Left ventricle myocardium inferior (tissue), 1 donor: Measurements from ENCODE around the gene XKR7. TPM values are rescaled to one million over a fixed set of nuclear protein-coding genes. Genes with fewer than 3 reads are reported as not detected.

ENCODE experiments used
- DNase-seq: peaks from one replicate; pipeline ENCODE4 v3.0.0-alpha.2; 2020
- H3K27ac ChIP-seq: fragments of 200-600 bp; replicated peaks from 2 replicates; pipeline ENCODE4 v1.8.0; 2021
- H3K27me3 ChIP-seq: fragments of 200-600 bp; 2 replicates; pipeline ENCODE4 v1.8.0; 2021; ENCODE audit warnings: low read depth
- H3K36me3 ChIP-seq: fragments of 200-600 bp; 2 replicates; pipeline ENCODE4 v1.8.0; 2021
- H3K4me1 ChIP-seq: fragments of 200-600 bp; 2 replicates; pipeline ENCODE4 v1.8.0; 2021
- H3K4me3 ChIP-seq: fragments of 200-600 bp; 2 replicates; pipeline ENCODE4 v1.8.0; 2021; ENCODE audit warnings: mild to moderate bottlenecking, moderate library complexity
- H3K9me3 ChIP-seq: fragments of 200-600 bp; replicated peaks from 2 replicates; pipeline ENCODE4 v1.8.0; 2021
- CTCF ChIP-seq: fragments of 200-600 bp; IDR thresholded peaks from 2 replicates; pipeline ENCODE4 v1.8.0; 2021; ENCODE audit warnings: antibody characterized with exemption, mild to moderate bottlenecking, borderline replicate concordance
- intact Hi-C: fragments of 100-400 bp; cut with micrococcal nuclease; formaldehyde crosslinking; loops from one replicate; pipeline ENCODE4 v1.11.0; 2022
- total RNA-seq: library from RNA; stranded (reverse); fragmentation: NEBNext Ultra II Directional; extraction: Animal tissue kit (Norgen Biotek cat#: 25700); gene quantifications from one replicate; pipeline ENCODE4 v1.2.1, GENCODE V29; 2021
- donor health status: DM: no; HTN: yes; CAD: no; lungs with severe emphysema.

Gene XKR7
- total RNA-seq, 1 donor from 2014 or later = not detected

DNA sequence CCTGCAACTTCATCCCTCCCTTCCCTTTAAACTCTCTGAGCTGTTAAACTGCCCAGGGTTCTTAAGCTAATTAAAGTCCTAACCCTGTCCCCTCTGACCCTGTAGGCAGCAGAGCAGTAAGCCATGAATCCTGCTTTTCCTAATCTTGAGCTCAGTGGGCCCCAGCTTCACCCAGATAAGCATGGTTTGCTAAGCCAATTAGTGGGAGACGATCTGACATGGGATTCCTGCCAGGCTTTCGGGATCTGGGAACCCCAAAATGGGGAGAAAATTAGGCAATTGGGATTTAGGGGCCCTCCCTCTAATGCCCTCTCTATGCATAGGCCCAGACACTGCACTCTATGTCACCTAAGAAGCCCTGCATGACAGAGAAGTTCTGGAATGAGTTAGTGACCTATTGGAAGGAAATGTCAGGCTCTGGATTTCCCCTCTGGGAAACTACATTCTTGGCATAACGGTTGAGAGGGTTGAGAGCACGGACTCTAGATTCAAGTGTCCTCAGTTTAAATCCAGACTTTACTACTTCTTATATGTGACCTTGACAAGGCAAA lies 4.6 kb downstream of the XKR7 start:
- H3K9me3 ChIP-seq = no peaks in the 10 kb centered on the region
- intact Hi-C loops = no loop called here
- H3K27me3 ChIP-seq = peaks cover 85% of the 10 kb centered on the region
- H3K36me3 ChIP-seq = no peaks in the 10 kb centered on the region
- no peak overlapping the region for H3K27ac ChIP-seq
- H3K4me3 ChIP-seq = no peak overlapping the region
- peaks cover 4% of the 10 kb centered on the region for H3K4me1 ChIP-seq
- TF ChIP-seq CTCF = no peak
- no peak for DNase-seq

DNA sequence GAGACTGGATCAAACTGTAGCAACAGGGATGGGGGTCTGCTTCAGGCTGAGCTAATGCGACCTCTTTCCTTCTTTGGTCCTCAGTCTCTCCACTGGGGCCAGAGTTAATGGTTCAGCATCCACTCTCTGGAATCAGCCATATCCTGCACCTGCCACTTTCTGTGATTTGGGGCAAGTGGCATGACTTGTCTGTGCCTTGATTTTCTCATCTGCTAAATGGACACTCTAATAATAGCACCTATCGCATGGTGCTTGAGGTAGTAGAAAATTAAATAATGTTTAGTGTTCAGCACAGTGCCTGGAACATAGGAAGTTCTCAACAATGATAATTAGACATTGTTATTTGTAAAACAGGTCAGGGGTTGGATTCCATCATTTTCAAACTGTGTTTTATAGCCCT lies 6.3 kb downstream of the XKR7 start:
- Histone ChIP-seq H3K4me1 (no peaks in the 10 kb centered on the region), H3K9me3 (no peaks in the 10 kb centered on the region), H3K27me3 (peaks cover 72% of the 10 kb centered on the region), H3K4me3 (no peak overlapping the region), H3K27ac (no peak overlapping the region), H3K36me3 (no peaks in the 10 kb centered on the region)
- intact Hi-C loops = no loop called here
- no peak for TF ChIP-seq CTCF
- no peak for DNase-seq

GRCh38 chr20:31974951-31975487 lies 7.1 kb downstream of the XKR7 start:
- Histone ChIP-seq H3K9me3 (no peaks in the 10 kb centered on the region), H3K27ac (no peak overlapping the region), H3K4me3 (no peak overlapping the region), H3K27me3 (peaks cover 72% of the 10 kb centered on the region), H3K36me3 (no peaks in the 10 kb centered on the region), H3K4me1 (no peaks in the 10 kb centered on the region)
- DNase-seq = no peak
- no peak for TF ChIP-seq CTCF
- intact Hi-C loops = no loop called here

DNA sequence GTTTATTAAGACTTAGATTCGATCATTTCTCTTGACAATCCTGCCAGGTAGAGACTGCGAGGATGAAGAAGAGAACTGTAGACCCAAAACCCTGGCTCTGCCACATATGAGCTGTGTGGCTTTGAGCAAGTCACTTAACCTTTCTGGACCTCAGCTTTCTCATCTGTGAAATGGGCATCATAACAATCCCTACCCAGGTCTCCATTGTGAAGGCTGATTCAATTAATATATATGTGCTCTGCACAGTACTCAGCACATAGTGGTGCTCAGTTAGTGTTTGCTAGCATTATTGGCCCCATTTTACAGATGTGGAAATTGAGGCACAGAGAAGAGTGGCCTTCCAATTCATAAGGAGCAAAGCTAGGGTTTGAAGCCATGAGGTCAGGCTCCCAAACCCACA lies 7.9 kb downstream of the XKR7 start:
- H3K27ac ChIP-seq = no peak overlapping the region
- no peak for TF ChIP-seq CTCF
- no peaks in the 10 kb centered on the region for H3K4me1 ChIP-seq
- DNase-seq = no peak
- no peak overlapping the region for H3K4me3 ChIP-seq
- peaks cover 72% of the 10 kb centered on the region for H3K27me3 ChIP-seq
- no peaks in the 10 kb centered on the region for H3K9me3 ChIP-seq
- intact Hi-C loops = no loop called here
- H3K36me3 ChIP-seq = no peaks in the 10 kb centered on the region

- intact Hi-C loops = no loop called here
- no peak overlapping the region for H3K27ac ChIP-seq
Observed at GRCh38 chr20:31977080-31977479, 9.1 kb downstream of the XKR7 start.

More at GRCh38 chr20:31977080-31977479, 9.1 kb downstream of the XKR7 start:
- Histone ChIP-seq H3K27me3 (peaks cover 68% of the 10 kb centered on the region), H3K4me1 (no peaks in the 10 kb centered on the region), H3K4me3 (no peak overlapping the region), H3K9me3 (no peaks in the 10 kb centered on the region), H3K36me3 (no peaks in the 10 kb centered on the region)
- DNase-seq = no peak
- no peak for TF ChIP-seq CTCF
